Upper lobe of left lung (tissue), 6 donors: ENCODE measurements around the gene INPP5D. TPM values are rescaled to one million over a fixed set of nuclear protein-coding genes. Genes with fewer than 3 reads are reported as not detected.
A peak's percentile ranks its signal among the peaks of the same experiment; 100 is the strongest.
"Not testable (repeated sequence)": the region's sequence is repeated elsewhere in the genome, so short reads cannot be mapped to it uniquely, and the experiment has no call there.

ENCODE experiments used
- ATAC-seq, 2 donors: fragments of 200-7000 bp; cut with Tn5 transposase; one replicate each; pipeline ENCODE4 v1.9.1; 2022; ENCODE audit warnings: mild to moderate bottlenecking in 2 of 2, moderate library complexity in 2 of 2; ENCODE audit not compliant: low FRiP score in 2 of 2
- DNase-seq, 2 donors: peaks; one replicate each; pipeline ENCODE4 v3.0.0-alpha.2; 2019 to 2020
- H3K27ac ChIP-seq, 4 donors: fragments of 200-600 bp; sonication (generic); one replicate each; pipeline ENCODE4 v1.5.1; 2016 to 2019
- H3K27me3 ChIP-seq, 4 donors: fragments of 200-600 bp; sonication (generic); one replicate each; pipeline ENCODE4 v1.5.1; 2017 to 2019
- H3K36me3 ChIP-seq, 4 donors: fragments of 200-600 bp; sonication (generic); one replicate each; pipeline ENCODE4 v1.5.1; 2016 to 2019
- H3K4me1 ChIP-seq, 4 donors: fragments of 200-600 bp; sonication (generic); one replicate each; pipeline ENCODE4 v1.5.1; 2018 to 2019
- H3K4me3 ChIP-seq, 4 donors: fragments of 200-600 bp; sonication (generic); one replicate each; pipeline ENCODE4 v1.5.1; 2017 to 2019; ENCODE audit warnings: mild to moderate bottlenecking in 2 of 4, moderate library complexity in 1 of 4
- H3K9me3 ChIP-seq, 4 donors: fragments of 200-600 bp; sonication (generic); one replicate each; pipeline ENCODE4 v1.5.1; 2018 to 2019
- CTCF ChIP-seq, 6 experiments: fragments of 450-650 bp in 4 of 6; fragments of 200-600 bp in 2 of 6; sonication (generic) in 2 of 6; IDR thresholded peaks; one replicate each; pipeline ENCODE4 v1.5.1; 2016 to 2019; ENCODE audit warnings: antibody characterized with exemption in 6 of 6
- EP300 ChIP-seq, 4 donors: sonication (generic); formaldehyde crosslinking; IDR thresholded peaks; one replicate each; pipeline ENCODE4 v1.5.1; 2017; ENCODE audit warnings: antibody characterized with exemption in 4 of 4, control low read depth in 2 of 4
- POLR2A ChIP-seq, 4 donors: fragments of 450-650 bp; IDR thresholded peaks; one replicate each; pipeline ENCODE4 v1.5.1; 2016 to 2017; ENCODE audit warnings: antibody characterized with exemption in 4 of 4, mild to moderate bottlenecking in 2 of 4
- POLR2AphosphoS5 ChIP-seq, 2 donors: sonication (generic); formaldehyde crosslinking; IDR thresholded peaks; one replicate each; pipeline ENCODE4 v1.5.1; 2017; ENCODE audit warnings: antibody characterized with exemption in 2 of 2
- WGBS, 2 donors: methylation state at CpG; one replicate each; pipeline ENCODE4 v1.1.5; 2017 to 2018; 5-methylcytosine and 5-hydroxymethylcytosine counted together
- total RNA-seq, 6 donors: library from RNA; depleted of rRNA in 4 of 6; stranded (reverse); fragments of >200 nt in 4 of 6; gene quantifications; one replicate each; pipeline versions ENCODE4 v1.1.0 to v1.2.1, GENCODE V29; 2016 to 2021
- donor health status: DM: no; HTN: no; CAD: no; lungs with moderate emphysema.
- donor health status: DM: no; HTN: yes; CAD: no; lungs with severe emphysema.

INPP5D gene
- total RNA-seq, 6 donors from 2014 or later, result 17.6 to 243 (median 31.7) TPM

DNA sequence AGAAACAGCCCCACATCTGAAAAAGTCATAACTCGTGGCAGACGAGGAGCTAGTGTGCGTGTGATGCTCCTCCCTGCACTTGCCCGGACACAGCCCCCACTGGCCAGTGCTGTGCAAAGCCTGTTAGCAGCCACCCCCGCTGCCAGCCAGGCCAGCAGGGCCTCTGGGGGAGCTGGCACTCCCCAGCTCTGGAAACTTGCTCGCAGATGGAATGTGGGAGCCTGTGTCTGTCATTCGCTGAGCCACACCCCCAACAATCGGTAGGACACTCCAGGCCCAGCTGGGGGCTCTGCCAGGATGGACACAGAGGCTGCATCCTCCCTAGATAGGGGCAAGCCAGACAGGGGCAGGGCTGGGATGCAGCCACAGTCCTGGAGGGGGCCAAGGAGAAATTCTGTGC is 128.9 kb downstream of the INPP5D start:
- no peaks in the 10 kb centered on the region for H3K9me3 ChIP-seq
- no peak overlapping the region for H3K27ac ChIP-seq
- DNase-seq (peak in 1 of 2 donors; percentile 39), ATAC-seq (no peak)
- peaks cover 0 to 10% (median 0%) of the 10 kb centered on the region in 4 donors for H3K4me1 ChIP-seq
- peaks cover 3 to 66% (median 24%) of the 10 kb centered on the region in 4 donors for H3K36me3 ChIP-seq
- H3K27me3 ChIP-seq, result no peaks in the 10 kb centered on the region
- H3K4me3 ChIP-seq, result no peak overlapping the region
- TF ChIP-seq POLR2A (IDR thresholded peaks at IDR 0.05), result no peak
- no peak for TF ChIP-seq EP300 (IDR thresholded peaks at IDR 0.05)
- TF ChIP-seq CTCF (IDR thresholded peaks at IDR 0.05), result no peak
- no peak for TF ChIP-seq POLR2AphosphoS5 (IDR thresholded peaks at IDR 0.05)
- 97 to 100% methylated on average over 5 to 8 of the region's 8 CpGs for WGBS, 2 donors

- H3K9me3 ChIP-seq, H3K27ac ChIP-seq, H3K4me3 ChIP-seq, H3K4me1 ChIP-seq, ATAC-seq, H3K27me3 ChIP-seq, DNase-seq: not testable (repeated sequence)
- WGBS, 2 donors, result 87 to 90% methylated on average over 2 of the region's 2 CpGs
- peaks cover 3 to 59% (median 27%) of the 10 kb centered on the region in 4 donors for H3K36me3 ChIP-seq
These were observed 130.9 kb downstream of the INPP5D start for GRCh38 chr2:233191016-233191415.

- WGBS, 2 donors, result 92 to 98% methylated on average over 6 to 11 of the region's 11 CpGs
These were observed 133.6 kb downstream of the INPP5D start for GRCh38 chr2:233193738-233194137.

GRCh38 chr2:233195027-233195426 is 134.9 kb downstream of the INPP5D start:
- ATAC-seq (no peak), DNase-seq (no peak)
- Histone ChIP-seq H3K27ac (no peak overlapping the region), H3K9me3 (no peaks in the 10 kb centered on the region), H3K4me3 (no peak overlapping the region), H3K36me3 (peaks cover 0 to 69% (median 38%) of the 10 kb centered on the region in 4 donors), H3K27me3 (no peaks in the 10 kb centered on the region), H3K4me1 (no peaks in the 10 kb centered on the region)
- no peak for TF ChIP-seq CTCF (IDR thresholded peaks at IDR 0.05)
- TF ChIP-seq EP300 (IDR thresholded peaks at IDR 0.05), result no peak
- TF ChIP-seq POLR2AphosphoS5 (IDR thresholded peaks at IDR 0.05), result no peak
- no peak for TF ChIP-seq POLR2A (IDR thresholded peaks at IDR 0.05)
- WGBS, 2 donors, result 98 to 99% methylated on average over 5 of the region's 5 CpGs

More at GRCh38 chr2:233193738-233194137, 133.6 kb downstream of the INPP5D start:
- H3K4me1 ChIP-seq, result no peaks in the 10 kb centered on the region
- no peak for TF ChIP-seq EP300 (IDR thresholded peaks at IDR 0.05)
- TF ChIP-seq CTCF (IDR thresholded peaks at IDR 0.05), result no peak
- TF ChIP-seq POLR2AphosphoS5 (IDR thresholded peaks at IDR 0.05), result no peak
- TF ChIP-seq POLR2A (IDR thresholded peaks at IDR 0.05), result no peak
- H3K4me3 ChIP-seq, result no peak overlapping the region
- no peak for DNase-seq
- H3K27ac ChIP-seq, result no peak overlapping the region
- H3K9me3 ChIP-seq, result no peaks in the 10 kb centered on the region
- ATAC-seq, result no peak
- peaks cover 0 to 69% (median 43%) of the 10 kb centered on the region in 4 donors for H3K36me3 ChIP-seq
- H3K27me3 ChIP-seq, result no peaks in the 10 kb centered on the region

DNA sequence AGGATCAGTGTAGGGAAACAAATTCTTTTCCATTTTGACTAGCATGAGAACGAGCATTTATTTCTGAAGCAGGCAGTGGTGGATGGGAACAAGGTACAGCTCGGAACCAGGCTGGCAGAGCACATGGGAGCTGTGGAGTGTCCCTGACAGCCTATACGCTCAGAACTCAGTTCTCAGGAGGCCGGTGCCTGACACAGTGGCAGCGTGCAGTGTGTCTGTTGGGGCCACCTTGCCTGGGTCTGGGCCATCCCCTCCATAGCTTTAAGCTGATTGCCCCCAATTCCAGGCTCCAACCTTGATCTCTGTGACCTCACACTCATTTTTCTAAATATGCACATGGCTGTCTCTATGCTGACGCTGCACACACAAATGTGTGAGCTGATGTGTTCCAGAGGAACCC is 136.9 kb downstream of the INPP5D start:
- H3K27ac ChIP-seq, result no peak overlapping the region
- ATAC-seq, result no peak

More for the DNA sequence above, 136.9 kb downstream of the INPP5D start:
- Histone ChIP-seq H3K4me1 (no peaks in the 10 kb centered on the region), H3K4me3 (no peak overlapping the region), H3K36me3 (peaks cover 0 to 71% (median 32%) of the 10 kb centered on the region in 4 donors), H3K27me3 (no peaks in the 10 kb centered on the region), H3K9me3 (no peaks in the 10 kb centered on the region)
- TF ChIP-seq CTCF (IDR thresholded peaks at IDR 0.05), result no peak
- whole genome bisulfite sequencing, 2 donors, result 77 to 81% methylated on average over 6 of the region's 6 CpGs
- DNase-seq, result no peak
